H9 (cell line): ENCODE measurements around the gene THSD7A. TPM values are rescaled to one million over a fixed set of nuclear protein-coding genes. Genes with fewer than 3 reads are reported as not detected.

Experiments used
- DNase-seq: peaks from one replicate; pipeline ENCODE4 v3.0.0-alpha.2; 2017
- H2AFZ ChIP-seq: one replicate; pipeline ENCODE4 v1.6.1; 2013; ENCODE audit warnings: mild to moderate bottlenecking, low read length, control low read depth, moderate library complexity
- H2AK5ac ChIP-seq: 2 replicates; pipeline ENCODE4 v1.6.1; 2013; ENCODE audit warnings: low read length, control low read depth, mixed read lengths; ENCODE audit not compliant: insufficient read length
- H2BK120ac ChIP-seq: one replicate; pipeline ENCODE4 v1.6.1; 2013; ENCODE audit warnings: low read depth, mild to moderate bottlenecking, low read length, control low read depth, inconsistent platforms; ENCODE audit not compliant: poor library complexity, severe bottlenecking
- H2BK12ac ChIP-seq: 2 replicates; pipeline ENCODE4 v1.6.1; 2013; ENCODE audit warnings: low read length, control low read depth, mixed read lengths, low read depth; ENCODE audit not compliant: insufficient read length
- H2BK15ac ChIP-seq: 2 replicates; pipeline ENCODE4 v1.6.1; 2013; ENCODE audit warnings: low read depth, low read length, control low read depth
- H2BK20ac ChIP-seq: one replicate; pipeline ENCODE4 v1.6.1; 2013; ENCODE audit warnings: low read depth, mild to moderate bottlenecking, low read length, control low read depth, inconsistent platforms; ENCODE audit not compliant: poor library complexity, severe bottlenecking
- H2BK5ac ChIP-seq: 2 replicates; pipeline ENCODE4 v1.6.1; 2013; ENCODE audit warnings: low read length, control low read depth, mixed read lengths; ENCODE audit not compliant: insufficient read length
- H3K14ac ChIP-seq: 2 replicates; pipeline ENCODE4 v1.6.1; 2013; ENCODE audit warnings: low read length, control low read depth; ENCODE audit not compliant: insufficient read depth
- H3K18ac ChIP-seq: 2 replicates; pipeline ENCODE4 v1.6.1; 2013; ENCODE audit warnings: low read depth, mild to moderate bottlenecking, mixed read lengths, low read length, control low read depth; ENCODE audit not compliant: insufficient read length
- H3K23ac ChIP-seq: 2 replicates; pipeline ENCODE4 v1.6.1; 2013; ENCODE audit warnings: low read length, control low read depth, mixed read lengths, low read depth; ENCODE audit not compliant: insufficient read length
- H3K23me2 ChIP-seq: 2 replicates; pipeline ENCODE4 v1.6.1; 2013; ENCODE audit warnings: low read depth, mild to moderate bottlenecking, mixed read lengths, low read length, control low read depth; ENCODE audit not compliant: insufficient read length, poor library complexity, severe bottlenecking
- H3K27ac ChIP-seq: 2 replicates; pipeline ENCODE4 v1.5.1; 2013; ENCODE audit warnings: low read length, control low read depth, mixed read lengths, low read depth; ENCODE audit not compliant: insufficient read length
- H3K27me3 ChIP-seq: 2 replicates; pipeline ENCODE4 v1.6.1; 2013; ENCODE audit warnings: low read length, control low read depth, inconsistent platforms; ENCODE audit not compliant: insufficient read depth
- H3K4ac ChIP-seq: 2 replicates; pipeline ENCODE4 v1.6.1; 2013; ENCODE audit warnings: low read depth, mild to moderate bottlenecking, control low read depth, inconsistent platforms, low read length, moderate library complexity
- H3K4me1 ChIP-seq: 2 replicates; pipeline ENCODE4 v1.6.1; 2013; ENCODE audit warnings: low read length, control low read depth, inconsistent platforms; ENCODE audit not compliant: insufficient read depth
- H3K4me2 ChIP-seq: 2 replicates; pipeline ENCODE4 v1.6.1; 2013; ENCODE audit warnings: low read length, control low read depth, mixed read lengths; ENCODE audit not compliant: insufficient read length, insufficient read depth
- H3K56ac ChIP-seq: 2 replicates; pipeline ENCODE4 v1.6.1; 2013; ENCODE audit warnings: low read depth, mild to moderate bottlenecking, mixed read lengths, low read length, control low read depth; ENCODE audit not compliant: insufficient read length
- H3K79me1 ChIP-seq: 2 replicates; pipeline ENCODE4 v1.6.1; 2013; ENCODE audit warnings: low read depth, mild to moderate bottlenecking, moderate library complexity, low read length, control low read depth, inconsistent platforms; ENCODE audit not compliant: insufficient read depth, poor library complexity, severe bottlenecking
- H3K79me2 ChIP-seq: 2 replicates; pipeline ENCODE4 v1.6.1; 2013; ENCODE audit warnings: low read length, control low read depth, inconsistent platforms; ENCODE audit not compliant: insufficient read depth
- H3K9ac ChIP-seq: 2 replicates; pipeline ENCODE4 v1.6.1; 2013; ENCODE audit warnings: low read length, control low read depth, mixed read lengths; ENCODE audit not compliant: insufficient read length; ENCODE audit errors: extremely low read depth
- H3K9me3 ChIP-seq: one replicate; pipeline ENCODE4 v1.6.1; 2013; ENCODE audit warnings: low read depth, low read length, inconsistent platforms; ENCODE audit not compliant: control insufficient read depth
- H3T11ph ChIP-seq: one replicate; pipeline ENCODE4 v1.6.1; 2013; ENCODE audit warnings: mild to moderate bottlenecking, low read length, control low read depth, inconsistent platforms
- H4K20me1 ChIP-seq: one replicate; pipeline ENCODE4 v1.6.1; 2013; ENCODE audit not compliant: control insufficient read depth, insufficient read length, insufficient read depth
- H4K5ac ChIP-seq: 2 replicates; pipeline ENCODE4 v1.6.1; 2013; ENCODE audit warnings: low read depth, mild to moderate bottlenecking, mixed read lengths, low read length, control low read depth; ENCODE audit not compliant: insufficient read length
- H4K8ac ChIP-seq: replicated peaks from 2 replicates; pipeline ENCODE4 v1.6.1; 2013; ENCODE audit warnings: low read length, control low read depth, mixed read lengths, low read depth; ENCODE audit not compliant: insufficient read length
- H4K91ac ChIP-seq: 2 replicates; pipeline ENCODE4 v1.6.1; 2013; ENCODE audit warnings: low read depth, mild to moderate bottlenecking, moderate library complexity, mixed read lengths, low read length, control low read depth; ENCODE audit not compliant: insufficient read length
- H3K27ac Mint-ChIP-seq, 3 experiments: 2 replicates in 2 of 3; 3 replicates in 1 of 3; pipeline ENCODE4 v1.8.0; 2020 to 2021; ENCODE audit warnings: mixed read lengths in 3 of 3, mild to moderate bottlenecking in 1 of 3, moderate library complexity in 1 of 3
- H3K27me3 Mint-ChIP-seq: 2 replicates; pipeline ENCODE4 v1.8.0; 2021; ENCODE audit warnings: low read depth, mild to moderate bottlenecking, moderate library complexity, mixed read lengths
- H3K36me3 Mint-ChIP-seq, 3 experiments: 2 replicates in 2 of 3; 3 replicates in 1 of 3; pipeline ENCODE4 v1.8.0; 2020 to 2021; ENCODE audit warnings: low read depth in 3 of 3, mixed read lengths in 3 of 3; ENCODE audit not compliant: insufficient read depth in 1 of 3
- H3K4me1 Mint-ChIP-seq, 2 experiments: 2 replicates each; pipeline ENCODE4 v1.8.0; 2020; ENCODE audit warnings: mixed read lengths in 2 of 2
- H3K4me3 Mint-ChIP-seq, 2 experiments: 2 replicates in 1 of 2; 3 replicates in 1 of 2; pipeline ENCODE4 v1.8.0; 2020 to 2021; ENCODE audit warnings: mild to moderate bottlenecking in 2 of 2, mixed read lengths in 2 of 2, moderate library complexity in 1 of 2
- H3K9me3 Mint-ChIP-seq, 2 experiments: 2 replicates in 1 of 2; 3 replicates in 1 of 2; pipeline ENCODE4 v1.8.0; 2020; ENCODE audit warnings: mild to moderate bottlenecking in 2 of 2, mixed read lengths in 2 of 2, moderate library complexity in 1 of 2
- WGBS: extraction: QIAGEN DNeasy Blood & Tissue Kit; methylation state at CpG from one replicate; pipeline ENCODE4 v1.1.7; 2013; ENCODE audit warnings: missing lambda C conversion rate, low lambda C conversion rate, mixed read lengths; ENCODE audit not compliant: insufficient read length; ENCODE audit errors: extremely low coverage; 5-methylcytosine and 5-hydroxymethylcytosine counted together
- total RNA-seq: library from RNA; stranded (reverse); gene quantifications from 2 replicates; pipeline ENCODE4 v1.2.1, GENCODE V29; 2021
- TF ChIP-seq, protein P1 (sequence below): fragments of 200-600 bp; sonication (generic); conservative IDR thresholded peaks from 3 replicates; pipeline ENCODE4 v1.8.0; 2021; ENCODE audit warnings: antibody characterized with exemption, mild to moderate bottlenecking

Gene THSD7A
- total RNA-seq, 1 experiment from 2014 or later: 0.42 TPM

DNA sequence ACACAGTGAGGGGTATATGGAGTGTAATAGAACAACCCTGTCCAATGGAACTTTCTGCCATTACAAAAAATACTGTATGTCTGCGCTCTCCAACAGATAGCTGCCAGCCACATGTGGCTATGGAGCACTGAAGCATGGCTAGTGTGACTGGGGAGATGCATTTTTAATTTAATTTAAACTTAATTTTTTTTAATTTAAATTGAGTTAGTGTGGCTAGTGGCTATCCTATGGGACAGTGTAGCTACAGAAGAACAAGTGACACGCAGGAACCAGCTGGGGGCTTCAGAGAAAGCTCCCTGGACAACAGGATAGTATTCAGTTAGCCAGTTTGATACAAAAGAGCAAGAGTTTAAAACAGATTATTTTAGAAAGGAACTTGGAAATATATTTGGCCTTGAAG is 408.0 kb downstream of the THSD7A start:
- Histone ChIP-seq H3K14ac (no peak overlapping the region), H2AK5ac (no peak overlapping the region), H3T11ph (no peak overlapping the region), H3K27ac (no peak overlapping the region), H3K23me2 (no peaks in the 10 kb centered on the region), H4K20me1 (no peaks in the 10 kb centered on the region), H2BK5ac (no peak overlapping the region), H2BK120ac (no peak overlapping the region), H3K4ac (no peak overlapping the region), H3K27me3 (no peaks in the 10 kb centered on the region), H3K79me2 (no peaks in the 10 kb centered on the region), H3K9me3 (no peaks in the 10 kb centered on the region), H3K4me1 (no peaks in the 10 kb centered on the region), H3K56ac (no peak overlapping the region), H4K91ac (no peak overlapping the region), H2BK12ac (no peak overlapping the region), H3K18ac (no peak overlapping the region), H2AFZ (no peak overlapping the region), H2BK15ac (no peak overlapping the region), H3K79me1 (no peaks in the 10 kb centered on the region), H3K23ac (no peak overlapping the region), H2BK20ac (no peak overlapping the region), H3K9ac (no peak overlapping the region), H3K4me2 (no peak overlapping the region), H4K5ac (no peak overlapping the region), H4K8ac (no peak overlapping the region)
- TF ChIP-seq, protein P1, sequence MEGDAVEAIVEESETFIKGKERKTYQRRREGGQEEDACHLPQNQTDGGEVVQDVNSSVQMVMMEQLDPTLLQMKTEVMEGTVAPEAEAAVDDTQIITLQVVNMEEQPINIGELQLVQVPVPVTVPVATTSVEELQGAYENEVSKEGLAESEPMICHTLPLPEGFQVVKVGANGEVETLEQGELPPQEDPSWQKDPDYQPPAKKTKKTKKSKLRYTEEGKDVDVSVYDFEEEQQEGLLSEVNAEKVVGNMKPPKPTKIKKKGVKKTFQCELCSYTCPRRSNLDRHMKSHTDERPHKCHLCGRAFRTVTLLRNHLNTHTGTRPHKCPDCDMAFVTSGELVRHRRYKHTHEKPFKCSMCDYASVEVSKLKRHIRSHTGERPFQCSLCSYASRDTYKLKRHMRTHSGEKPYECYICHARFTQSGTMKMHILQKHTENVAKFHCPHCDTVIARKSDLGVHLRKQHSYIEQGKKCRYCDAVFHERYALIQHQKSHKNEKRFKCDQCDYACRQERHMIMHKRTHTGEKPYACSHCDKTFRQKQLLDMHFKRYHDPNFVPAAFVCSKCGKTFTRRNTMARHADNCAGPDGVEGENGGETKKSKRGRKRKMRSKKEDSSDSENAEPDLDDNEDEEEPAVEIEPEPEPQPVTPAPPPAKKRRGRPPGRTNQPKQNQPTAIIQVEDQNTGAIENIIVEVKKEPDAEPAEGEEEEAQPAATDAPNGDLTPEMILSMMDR: no peak
- Mint-ChIP-seq H3K9me3 (peaks cover 21 to 26% of the 10 kb centered on the region in 2 experiments), H3K27ac (no peak overlapping the region), H3K4me3 (no peak overlapping the region), H3K36me3 (peaks cover 21 to 27% (median 22%) of the 10 kb centered on the region in 3 experiments), H3K4me1 (peaks cover 5 to 9% of the 10 kb centered on the region in 2 experiments), H3K27me3 (no peaks in the 10 kb centered on the region)
- no CpG with 5 or more reads among the region's 2 CpGs for WGBS
- no peak for DNase-seq
